GM18508 (cell line): ENCODE measurements around the gene THTPA.

Source experiments
- ATAC-seq: cut with Tn5 transposase; IDR thresholded peaks from one replicate; pipeline ENCODE4 v1.9.1; 2021; ENCODE audit warnings: moderate number of reproducible peaks; ENCODE audit not compliant: insufficient read depth, unreplicated experiment

THTPA gene

DNA sequence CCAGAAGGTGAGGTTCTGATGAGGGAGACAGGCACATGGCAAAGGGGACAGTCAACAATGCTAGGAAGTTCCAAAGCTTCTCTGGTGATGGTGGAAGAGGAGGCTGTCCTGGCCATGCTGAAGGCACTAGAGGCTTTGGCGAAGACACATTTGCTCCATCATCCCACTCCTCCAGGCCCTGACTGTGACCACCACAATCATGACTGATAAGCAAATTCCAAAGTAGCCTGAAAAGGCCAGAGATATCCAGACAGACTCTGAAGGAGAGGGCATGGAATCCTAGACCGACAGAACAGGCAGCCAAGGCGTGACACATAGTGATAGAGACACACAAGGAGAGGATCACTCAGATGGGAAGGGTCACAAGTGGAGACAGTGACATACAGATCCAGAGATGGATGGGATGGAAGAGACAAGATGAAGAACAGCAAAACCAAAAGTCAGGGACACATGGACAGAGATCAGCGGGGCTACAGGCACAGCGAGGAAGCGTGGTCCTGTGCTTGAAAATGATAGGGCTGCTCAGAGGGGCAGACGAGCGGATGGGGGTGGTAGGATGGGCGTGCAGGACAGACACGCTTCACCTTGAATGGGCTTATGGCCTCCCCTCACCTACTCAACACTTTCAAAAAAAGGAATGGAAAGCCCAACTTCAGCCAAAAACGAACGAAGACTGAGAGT is 5.8 kb upstream of the THTPA start:
- ATAC-seq = no peak

DNA sequence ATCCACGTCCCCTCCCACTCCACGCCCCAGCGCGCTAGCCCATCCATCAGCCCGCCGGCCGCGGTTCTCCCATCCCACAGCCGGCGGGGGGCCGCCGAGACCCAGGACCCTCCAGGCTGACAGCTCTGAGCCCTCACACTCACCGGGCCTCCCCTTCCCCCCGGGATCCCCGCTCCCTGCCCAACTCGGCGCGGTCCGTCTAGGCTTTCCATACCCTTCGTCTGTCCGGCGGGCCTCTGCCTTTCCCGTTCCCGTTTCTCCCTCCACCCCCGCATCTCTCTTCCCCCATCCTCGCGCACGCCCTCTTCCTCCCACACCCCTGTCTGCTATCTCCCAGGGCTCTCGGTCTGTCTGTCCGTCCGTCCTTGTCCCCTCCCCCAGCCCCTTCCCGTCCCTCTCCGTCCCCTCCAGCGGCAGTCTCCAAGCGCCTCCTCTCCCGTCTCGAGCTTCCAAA is 5.2 kb upstream of the THTPA start:
- no peak for ATAC-seq

GRCh38 chr14:23551266-23552028 is 4.6 kb upstream of the THTPA start, which contains the start of gene ZFHX2:
Gene ZFHX2 (minus strand): TSS chr14:23551765. CDS start chr14:23535325, 16,440 bp downstream.
- no peak for ATAC-seq

DNA sequence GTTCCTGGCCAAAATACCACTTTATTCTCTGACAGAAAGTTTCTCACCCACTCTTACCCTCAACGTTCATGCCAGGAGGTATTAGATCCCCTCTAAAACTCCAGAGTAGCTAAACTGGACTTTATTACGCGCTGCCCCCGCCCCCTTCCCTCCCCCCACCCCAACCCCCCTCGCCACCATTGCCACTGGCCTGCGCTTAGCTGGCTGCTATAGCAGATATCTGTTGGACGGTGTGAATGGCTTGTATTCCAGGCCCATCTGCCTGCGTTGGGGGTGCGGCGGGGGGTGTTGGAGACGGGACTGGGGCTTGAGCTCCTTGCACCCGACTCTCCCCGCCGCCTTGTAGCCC is 564 bp upstream of the THTPA start:
- ATAC-seq = no peak

DNA sequence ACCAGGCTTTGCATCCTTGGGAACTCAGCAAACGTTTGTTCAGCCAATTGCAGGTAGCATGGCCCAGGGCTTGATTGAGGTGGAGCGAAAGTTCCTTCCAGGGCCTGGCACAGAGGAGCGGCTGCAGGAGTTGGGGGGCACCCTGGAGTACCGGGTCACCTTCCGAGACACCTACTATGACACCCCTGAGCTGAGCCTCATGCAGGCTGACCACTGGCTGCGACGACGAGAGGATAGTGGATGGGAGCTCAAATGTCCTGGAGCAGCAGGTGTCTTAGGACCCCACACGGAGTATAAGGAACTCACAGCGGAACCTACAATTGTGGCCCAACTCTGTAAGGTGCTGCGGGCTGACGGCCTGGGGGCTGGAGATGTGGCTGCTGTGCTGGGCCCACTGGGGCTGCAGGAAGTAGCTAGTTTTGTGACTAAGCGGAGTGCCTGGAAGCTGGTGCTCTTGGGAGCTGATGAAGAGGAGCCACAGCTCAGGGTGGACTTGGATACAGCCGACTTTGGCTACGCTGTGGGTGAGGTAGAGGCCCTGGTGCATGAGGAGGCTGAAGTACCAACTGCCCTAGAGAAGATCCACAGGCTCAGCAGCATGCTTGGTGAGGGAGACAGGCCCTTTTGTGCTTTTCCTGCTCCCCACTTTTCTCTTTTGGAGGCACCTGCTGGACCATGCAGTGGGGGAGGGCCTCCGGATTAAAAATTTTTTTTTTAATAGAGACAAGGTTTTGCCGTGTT is 799 bp downstream of the THTPA start:
- ATAC-seq = no peak

- ATAC-seq = no peak
These were observed 1.4 kb downstream of the THTPA start for GRCh38 chr14:23557521-23557920.

GRCh38 chr14:23557946-23558345 is 1.9 kb downstream of the THTPA start:
- ATAC-seq = no peak

DNA sequence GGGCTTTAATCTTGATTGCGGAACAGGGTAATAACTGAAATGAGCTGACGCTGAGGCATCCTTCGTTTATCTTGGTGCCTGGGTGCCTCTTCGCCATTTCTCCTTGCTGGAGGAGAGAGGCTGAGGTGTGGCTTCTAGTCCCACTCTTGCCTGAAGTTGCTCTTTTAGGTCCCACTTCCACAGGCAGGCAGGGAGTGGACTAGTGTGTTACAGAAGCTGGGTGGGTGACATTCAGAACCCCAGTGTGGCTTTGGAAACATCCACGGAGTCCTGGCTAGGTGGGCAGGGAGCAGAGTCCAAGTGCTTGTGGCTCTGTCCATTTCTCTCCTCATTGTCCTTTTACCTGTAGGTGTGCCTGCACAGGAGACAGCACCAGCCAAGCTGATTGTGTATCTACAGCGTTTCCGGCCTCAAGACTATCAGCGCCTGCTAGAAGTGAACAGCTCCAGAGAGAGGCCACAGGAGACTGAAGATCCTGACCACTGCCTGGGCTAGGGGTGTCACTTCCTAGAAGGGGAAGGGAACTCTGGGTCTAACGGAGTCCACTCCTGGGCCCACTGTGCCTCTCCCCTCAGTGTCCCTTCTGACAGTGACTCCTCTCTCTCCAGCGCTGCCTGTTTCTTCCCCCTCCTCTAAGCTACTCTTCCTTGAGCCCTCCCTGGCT is 2.4 kb downstream of the THTPA start:
- ATAC-seq = no peak

DNA sequence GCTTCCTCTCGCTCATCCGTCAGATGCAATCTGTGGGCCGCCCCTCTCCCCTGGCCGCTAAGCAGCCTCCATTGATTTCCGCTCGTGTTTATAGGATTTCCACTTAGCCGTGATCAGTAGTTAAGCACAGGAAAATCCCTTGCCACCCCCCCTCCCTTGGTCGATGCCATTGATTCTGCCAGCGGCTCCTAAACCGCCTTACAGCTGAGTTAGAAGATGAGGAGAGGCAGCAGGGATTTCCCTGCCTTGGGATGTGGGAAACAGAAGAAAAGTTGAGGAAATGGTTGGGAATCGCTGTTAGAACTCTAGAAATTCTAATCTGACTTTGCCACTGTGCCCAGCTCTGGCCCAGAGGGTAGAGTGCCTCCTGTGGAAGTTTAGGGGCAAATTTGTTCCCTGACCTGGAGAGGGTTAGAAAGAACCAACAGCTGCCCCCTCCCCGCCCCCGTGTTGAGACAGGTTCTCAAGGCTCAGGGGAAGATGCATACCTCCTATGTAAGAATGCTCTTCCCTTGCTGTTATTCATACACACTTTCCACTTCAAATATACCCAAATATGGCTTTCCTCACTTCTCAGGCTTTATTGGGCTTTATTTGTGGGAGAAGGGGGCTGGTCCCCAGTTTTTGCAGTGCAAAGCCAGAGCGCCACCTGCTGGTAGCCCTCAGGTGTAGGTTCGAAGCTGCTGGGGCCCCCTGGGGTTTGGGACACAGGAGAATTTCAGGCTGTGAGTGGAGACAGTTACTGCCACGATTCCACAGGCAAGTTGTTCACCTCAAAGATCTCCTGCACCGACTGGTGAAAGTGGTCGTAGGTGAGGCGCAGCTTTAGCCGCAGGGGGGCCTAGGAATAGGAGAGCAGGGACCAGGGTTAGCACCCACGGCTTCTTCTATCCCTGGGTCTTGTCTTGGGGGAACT is 3.2 kb downstream of the THTPA start:
- no peak for ATAC-seq

DNA sequence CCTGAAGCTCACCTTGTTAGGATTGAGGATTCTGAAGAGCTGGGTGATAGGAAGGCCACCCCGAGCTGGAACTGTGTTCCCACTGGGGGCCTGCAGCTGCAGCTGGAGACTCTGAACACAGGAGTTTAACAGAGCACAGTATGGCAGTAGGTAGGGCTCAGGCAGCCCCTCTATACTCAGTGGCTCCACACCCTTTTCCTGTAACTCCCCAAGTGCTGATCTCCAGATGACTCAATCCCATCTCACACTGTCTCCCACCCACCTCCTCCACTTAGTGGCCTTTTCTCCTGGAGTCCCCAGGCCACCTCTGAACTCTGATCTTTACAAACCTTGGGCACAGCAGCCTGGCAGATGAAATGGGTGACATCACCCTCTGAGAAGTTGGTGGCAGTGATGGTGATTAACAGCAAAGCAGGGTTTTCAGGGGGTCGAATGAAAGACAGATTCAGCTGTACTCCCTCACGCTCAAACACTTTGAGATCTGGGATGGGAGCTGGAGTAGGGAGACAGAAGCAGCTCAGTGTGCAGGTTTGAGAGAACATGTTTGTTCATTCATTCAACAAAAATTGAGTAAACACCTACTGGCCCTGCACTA is 4.0 kb downstream of the THTPA start:
- no peak for ATAC-seq

- no peak for ATAC-seq
These were observed 5.2 kb downstream of the THTPA start for GRCh38 chr14:23561259-23561658.

DNA sequence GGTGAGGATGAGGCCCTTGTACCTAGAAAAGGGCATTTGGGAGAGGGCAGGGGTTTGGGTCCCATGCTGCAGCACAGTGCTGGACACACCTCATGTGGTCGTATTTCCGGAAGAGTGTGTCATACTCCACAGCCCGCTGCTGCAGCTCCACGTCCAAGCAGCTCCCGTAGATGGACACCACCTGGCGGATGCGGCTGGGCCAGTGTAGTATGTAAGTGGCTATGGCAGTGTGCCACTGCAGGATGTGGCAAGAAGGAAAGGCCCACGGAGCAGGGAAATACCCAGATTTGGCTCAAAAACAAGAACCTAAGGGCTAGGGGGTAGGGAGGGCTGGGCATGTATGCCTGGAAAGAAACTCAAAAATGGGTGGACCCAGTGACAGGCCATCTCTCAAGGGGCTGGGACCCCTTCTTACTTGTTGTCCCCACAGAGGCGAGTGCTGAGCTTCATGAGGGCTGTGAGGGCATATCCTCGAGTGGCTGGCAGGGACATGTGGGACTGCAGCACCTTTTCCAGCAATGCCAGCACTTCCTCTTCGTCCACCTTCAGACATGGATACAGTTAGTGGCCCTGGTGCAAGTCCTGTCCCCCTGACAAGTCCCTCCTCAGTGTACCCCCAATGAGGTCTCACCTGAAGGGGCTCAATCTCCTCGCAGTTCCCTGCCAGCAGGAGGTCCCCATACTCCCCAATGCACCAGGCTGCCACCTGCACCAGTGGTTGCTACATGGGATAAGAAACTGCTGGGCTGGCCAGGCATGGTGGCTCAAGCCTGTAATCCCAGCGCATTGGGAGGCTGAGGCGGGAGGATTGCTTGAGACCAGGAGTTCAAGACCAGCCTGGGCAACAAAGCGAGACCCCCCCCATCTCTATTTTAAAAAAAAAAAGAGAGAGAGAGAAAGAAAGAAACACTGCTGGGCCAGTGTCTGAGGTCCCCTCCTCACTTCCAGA is 6.1 kb downstream of the THTPA start:
- no peak for ATAC-seq

DNA sequence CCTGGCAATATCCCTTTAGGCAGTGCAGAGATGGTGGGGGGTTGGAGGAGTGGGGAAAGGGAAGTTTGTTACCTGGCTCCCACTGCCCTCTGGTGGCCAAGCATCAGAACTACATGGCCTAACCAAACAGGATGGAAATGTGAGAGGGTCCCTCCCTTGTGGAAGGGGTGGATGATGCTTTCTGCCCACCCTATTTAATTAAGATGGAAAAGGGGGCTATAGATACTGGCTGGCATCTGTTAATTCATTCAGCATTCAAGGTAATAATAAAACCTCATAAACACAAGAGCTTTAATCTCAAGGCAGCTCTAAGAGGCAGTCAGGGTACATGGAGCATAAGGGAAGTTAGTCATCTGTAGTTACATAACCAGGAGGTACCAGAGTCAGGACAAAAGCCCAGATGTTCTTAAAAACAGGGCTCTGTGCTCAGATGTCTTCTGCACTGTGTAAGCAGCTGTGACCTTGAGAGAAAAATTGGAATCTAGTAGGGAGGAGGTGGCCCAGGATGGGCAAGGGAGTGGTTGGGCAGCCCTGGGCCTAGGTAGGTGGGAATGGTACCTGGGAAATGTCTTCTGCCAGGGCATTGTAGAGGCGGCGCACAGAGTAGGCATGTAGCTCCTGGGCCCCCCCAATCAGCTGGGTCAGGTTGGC is 6.9 kb downstream of the THTPA start:
- ATAC-seq = no peak

DNA sequence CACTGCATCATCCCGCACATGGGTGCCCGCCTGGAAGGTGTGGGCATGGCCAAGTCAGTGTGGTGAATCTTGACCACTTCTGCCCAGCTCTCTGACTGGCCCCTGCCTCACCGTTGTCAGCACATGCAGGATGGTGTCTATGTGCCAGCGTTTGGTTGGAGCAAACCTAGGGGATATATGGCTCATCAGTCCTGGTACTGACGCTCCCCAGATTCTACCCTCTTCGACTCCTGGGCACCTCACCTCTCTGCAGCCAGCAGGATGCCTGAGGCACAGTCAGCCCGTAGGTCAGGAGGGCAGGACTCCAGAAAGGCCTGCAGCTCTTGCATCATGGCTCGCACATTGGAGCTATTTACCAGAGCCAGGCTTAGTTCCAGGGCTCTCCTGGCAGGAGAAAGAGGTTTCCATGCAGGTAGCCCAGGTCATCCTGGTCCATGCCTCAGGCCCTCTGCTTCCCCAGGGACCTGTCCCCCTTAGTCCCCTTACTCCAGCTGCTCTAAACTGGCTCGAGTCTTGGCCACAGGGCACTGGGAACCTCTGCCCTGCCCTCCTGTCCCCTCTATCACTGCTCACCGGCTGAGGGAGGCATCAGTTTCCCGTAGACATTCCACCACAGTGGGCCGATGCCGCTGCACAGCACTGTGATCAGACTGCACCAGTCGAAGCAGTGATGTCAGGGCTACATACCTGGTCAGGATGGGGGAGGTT is 7.6 kb downstream of the THTPA start:
- ATAC-seq = no peak

DNA sequence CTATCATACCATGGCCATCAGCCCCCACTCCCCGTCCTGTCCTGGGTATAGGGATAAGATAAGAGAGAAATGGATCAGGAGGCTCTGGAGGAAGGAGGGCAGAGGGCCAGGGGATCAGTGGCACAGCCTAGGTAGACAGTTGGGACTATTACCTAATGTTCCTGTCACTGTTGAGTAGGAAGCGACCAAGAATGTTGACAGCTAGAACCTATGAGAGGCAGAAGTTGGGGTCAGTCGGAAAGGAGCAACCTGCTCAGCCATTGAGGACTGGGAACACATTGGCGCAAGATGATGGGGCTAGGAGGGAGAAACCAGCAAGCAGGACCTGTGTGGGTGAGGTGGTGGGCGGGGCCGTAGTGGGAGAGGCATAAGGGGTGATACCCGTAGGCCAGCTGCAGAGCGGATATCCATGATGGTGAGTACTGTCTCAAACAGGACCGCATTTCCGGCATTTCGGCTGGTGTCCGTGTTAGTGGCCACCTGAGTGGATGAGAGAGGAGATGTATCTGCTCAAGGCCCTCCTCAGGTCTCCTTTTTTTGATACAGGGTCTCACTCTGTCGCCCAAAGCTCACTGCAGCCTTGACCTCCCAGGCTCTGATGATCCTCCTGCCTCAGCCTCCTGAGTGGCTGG is 8.2 kb downstream of the THTPA start:
- no peak for ATAC-seq

DNA sequence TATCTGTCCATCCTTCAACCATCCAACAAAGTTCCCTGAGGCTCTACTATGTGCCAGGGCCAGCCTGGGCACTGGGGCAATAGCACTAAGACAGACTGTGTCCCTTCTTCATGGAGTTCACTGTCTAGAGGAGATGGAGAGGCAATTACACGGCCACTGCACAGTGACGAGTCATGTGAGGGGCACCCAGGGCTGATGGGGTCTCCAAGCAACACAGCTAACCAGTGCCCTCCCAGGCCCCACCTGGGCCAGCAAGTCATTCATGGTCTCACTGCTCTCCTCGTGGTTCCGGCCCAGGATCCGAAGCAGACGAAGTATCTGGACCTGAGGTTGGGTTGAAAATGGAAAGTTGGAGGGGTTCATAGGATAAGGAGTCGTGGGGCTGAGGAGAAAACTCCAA is 8.8 kb downstream of the THTPA start:
- no peak for ATAC-seq

DNA sequence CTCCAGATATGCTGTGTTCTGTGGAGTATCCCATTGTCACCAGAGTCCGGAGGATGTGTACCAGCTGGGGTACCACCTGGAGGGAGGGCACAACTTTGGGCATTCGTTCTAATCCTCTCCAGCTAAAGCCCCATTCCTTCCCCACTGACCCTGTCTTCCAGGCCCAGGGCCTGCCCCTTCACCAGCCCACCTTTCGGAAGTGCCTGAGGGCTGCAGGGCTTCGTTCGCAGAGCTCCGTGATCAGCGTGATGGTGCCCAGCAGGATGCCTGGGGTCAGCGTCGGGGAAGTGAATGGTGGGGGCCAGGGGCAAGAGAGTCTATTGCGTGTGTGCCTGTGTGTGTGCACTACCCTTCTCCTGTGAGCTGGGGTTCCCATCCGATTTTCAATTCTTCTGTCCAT is 9.6 kb downstream of the THTPA start:
- ATAC-seq = no peak
